Mammary epithelial cell (primary cell): ENCODE data around the gene LHFPL3.

ENCODE experiments used
- EZH2 ChIP-seq: IDR thresholded peaks from 2 replicates; pipeline ENCODE4 v1.6.1; 2012; ENCODE audit warnings: low read length, inconsistent platforms, borderline replicate concordance
- TF ChIP-seq, protein P1 (sequence below), 2 donors: IDR thresholded peaks in 1 of 2; conservative IDR thresholded peaks in 1 of 2; 2 replicates each; pipeline ENCODE4 v1.5.1; 2011 to 2012; ENCODE audit warnings: inconsistent platforms in 2 of 2, low read length in 2 of 2, mild to moderate bottlenecking in 2 of 2, control low read depth in 1 of 2, low read depth in 1 of 2; ENCODE audit not compliant: insufficient read depth in 1 of 2; ENCODE audit errors: extremely low read depth in 1 of 2

DNA sequence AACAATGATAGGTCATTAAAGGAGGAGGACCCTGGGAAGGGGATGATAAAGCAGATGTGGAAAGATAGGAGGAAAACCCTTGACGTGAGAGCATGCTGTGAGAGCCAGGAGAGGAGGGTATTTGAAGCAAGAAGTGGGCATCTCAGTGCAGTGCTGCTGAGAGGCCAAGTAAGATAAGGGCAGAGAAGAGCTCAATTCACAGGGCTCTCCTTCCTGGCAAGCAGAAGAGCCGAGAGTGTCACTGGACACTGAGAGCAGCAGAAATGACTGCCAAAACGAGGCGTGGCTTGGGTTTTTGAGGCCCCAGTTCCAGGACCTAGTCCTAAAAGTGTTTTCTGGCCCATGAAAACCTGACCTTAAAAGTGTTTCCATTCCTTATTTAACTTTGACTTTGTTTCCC lies 213.5 kb downstream of the LHFPL3 start:
- TF ChIP-seq, protein P1, sequence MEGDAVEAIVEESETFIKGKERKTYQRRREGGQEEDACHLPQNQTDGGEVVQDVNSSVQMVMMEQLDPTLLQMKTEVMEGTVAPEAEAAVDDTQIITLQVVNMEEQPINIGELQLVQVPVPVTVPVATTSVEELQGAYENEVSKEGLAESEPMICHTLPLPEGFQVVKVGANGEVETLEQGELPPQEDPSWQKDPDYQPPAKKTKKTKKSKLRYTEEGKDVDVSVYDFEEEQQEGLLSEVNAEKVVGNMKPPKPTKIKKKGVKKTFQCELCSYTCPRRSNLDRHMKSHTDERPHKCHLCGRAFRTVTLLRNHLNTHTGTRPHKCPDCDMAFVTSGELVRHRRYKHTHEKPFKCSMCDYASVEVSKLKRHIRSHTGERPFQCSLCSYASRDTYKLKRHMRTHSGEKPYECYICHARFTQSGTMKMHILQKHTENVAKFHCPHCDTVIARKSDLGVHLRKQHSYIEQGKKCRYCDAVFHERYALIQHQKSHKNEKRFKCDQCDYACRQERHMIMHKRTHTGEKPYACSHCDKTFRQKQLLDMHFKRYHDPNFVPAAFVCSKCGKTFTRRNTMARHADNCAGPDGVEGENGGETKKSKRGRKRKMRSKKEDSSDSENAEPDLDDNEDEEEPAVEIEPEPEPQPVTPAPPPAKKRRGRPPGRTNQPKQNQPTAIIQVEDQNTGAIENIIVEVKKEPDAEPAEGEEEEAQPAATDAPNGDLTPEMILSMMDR (conservative IDR thresholded peaks at IDR 0.05 in 1 of 2, IDR thresholded peaks at IDR 0.05 in 1 of 2; ENCODE audit: extremely low read depth in 1 of 2, insufficient read depth in 1 of 2, low read depth in 1 of 2, low read length in 2 of 2) = no peak
- TF ChIP-seq EZH2 = no peak
